H1 (cell line): ENCODE results near the gene ZMIZ1. TPM values are rescaled to one million over a fixed set of nuclear protein-coding genes. Genes with fewer than 3 reads are reported as not detected.

ENCODE experiments used
- polyA plus RNA-seq, 7 experiments: library from polyadenylated mRNA; depleted of rRNA in 3 of 7; stranded (reverse) in 5 of 7; unstranded in 2 of 7; fragments of >200 nt in 5 of 7; fragments of 200-250 nt in 2 of 7; gene quantifications; 1 replicate in 5 of 7; 2 replicates in 1 of 7; 4 replicates in 1 of 7; pipeline versions ENCODE4 v1.2.1 to v1.2.3, GENCODE V29; 2011 to 2013; ENCODE audit warnings: missing spikeins in 2 of 7, mixed read lengths in 2 of 7
- total RNA-seq: library from RNA; stranded (reverse); fragmentation: NEBNext Ultra II Directional; extraction: Animal tissue kit (Norgen Biotek cat#: 25700); gene quantifications from 2 replicates; pipeline ENCODE4 v1.2.1, GENCODE V29; 2021
- TF ChIP-seq, protein P1 (sequence below): fragments of 300-600 bp; sonication (generic); IDR thresholded peaks from 2 replicates; pipeline ENCODE4 v1.7.1; 2012; ENCODE audit warnings: low read length, moderate library complexity, mild to moderate bottlenecking, inconsistent platforms; ENCODE audit not compliant: insufficient replicate concordance

The ZMIZ1 gene
- total and polyA plus RNA-seq, 2 of the 8 experiments (the other 6 are each of a cell fraction or from before 2014, with no cell fraction given): 8.1 to 28.0 TPM

DNA sequence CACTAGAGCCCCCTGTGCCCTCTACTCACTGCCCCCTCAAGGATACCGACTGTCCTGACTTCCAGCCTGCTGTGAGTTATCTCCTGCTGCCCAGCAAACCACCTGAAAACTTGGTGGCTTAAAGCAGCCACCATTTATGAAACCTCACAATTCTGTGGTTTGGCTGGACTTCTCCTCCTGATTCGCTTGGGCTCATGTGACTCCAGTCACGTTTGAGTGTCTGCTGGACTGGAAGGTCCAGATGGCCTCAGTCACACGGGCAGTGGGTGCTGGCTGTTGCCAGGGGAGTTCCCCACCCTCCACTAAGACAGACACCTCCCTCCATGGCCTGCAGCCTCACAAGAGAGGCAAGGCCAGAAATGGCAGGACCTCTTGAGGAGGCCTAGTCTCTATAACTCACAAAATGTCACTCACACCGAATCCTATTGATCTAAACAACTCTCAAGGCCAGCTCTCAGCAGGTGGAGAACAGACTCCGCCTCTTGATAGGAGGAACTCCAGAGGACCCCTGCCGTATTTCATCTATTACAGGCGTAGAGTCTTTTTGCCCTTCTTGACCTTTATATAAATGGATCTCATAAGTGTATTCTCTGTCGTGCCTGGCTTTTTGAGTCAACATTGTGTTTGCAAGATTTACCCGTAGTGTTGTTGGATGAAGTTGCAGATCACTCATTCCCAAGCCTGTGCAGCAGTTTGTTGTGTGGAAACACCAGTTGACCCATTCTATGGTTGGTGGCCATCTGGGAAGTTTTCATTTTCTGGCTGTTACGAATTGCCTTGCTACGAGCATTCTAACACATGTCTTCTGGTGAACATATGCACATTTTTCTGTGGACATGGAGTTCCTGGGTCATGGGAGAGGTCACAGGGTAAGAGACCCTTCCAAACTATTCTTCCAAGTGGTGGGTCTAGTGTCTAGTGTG is 48.3 kb downstream of the ZMIZ1 start (continued):
- TF ChIP-seq, protein P1, sequence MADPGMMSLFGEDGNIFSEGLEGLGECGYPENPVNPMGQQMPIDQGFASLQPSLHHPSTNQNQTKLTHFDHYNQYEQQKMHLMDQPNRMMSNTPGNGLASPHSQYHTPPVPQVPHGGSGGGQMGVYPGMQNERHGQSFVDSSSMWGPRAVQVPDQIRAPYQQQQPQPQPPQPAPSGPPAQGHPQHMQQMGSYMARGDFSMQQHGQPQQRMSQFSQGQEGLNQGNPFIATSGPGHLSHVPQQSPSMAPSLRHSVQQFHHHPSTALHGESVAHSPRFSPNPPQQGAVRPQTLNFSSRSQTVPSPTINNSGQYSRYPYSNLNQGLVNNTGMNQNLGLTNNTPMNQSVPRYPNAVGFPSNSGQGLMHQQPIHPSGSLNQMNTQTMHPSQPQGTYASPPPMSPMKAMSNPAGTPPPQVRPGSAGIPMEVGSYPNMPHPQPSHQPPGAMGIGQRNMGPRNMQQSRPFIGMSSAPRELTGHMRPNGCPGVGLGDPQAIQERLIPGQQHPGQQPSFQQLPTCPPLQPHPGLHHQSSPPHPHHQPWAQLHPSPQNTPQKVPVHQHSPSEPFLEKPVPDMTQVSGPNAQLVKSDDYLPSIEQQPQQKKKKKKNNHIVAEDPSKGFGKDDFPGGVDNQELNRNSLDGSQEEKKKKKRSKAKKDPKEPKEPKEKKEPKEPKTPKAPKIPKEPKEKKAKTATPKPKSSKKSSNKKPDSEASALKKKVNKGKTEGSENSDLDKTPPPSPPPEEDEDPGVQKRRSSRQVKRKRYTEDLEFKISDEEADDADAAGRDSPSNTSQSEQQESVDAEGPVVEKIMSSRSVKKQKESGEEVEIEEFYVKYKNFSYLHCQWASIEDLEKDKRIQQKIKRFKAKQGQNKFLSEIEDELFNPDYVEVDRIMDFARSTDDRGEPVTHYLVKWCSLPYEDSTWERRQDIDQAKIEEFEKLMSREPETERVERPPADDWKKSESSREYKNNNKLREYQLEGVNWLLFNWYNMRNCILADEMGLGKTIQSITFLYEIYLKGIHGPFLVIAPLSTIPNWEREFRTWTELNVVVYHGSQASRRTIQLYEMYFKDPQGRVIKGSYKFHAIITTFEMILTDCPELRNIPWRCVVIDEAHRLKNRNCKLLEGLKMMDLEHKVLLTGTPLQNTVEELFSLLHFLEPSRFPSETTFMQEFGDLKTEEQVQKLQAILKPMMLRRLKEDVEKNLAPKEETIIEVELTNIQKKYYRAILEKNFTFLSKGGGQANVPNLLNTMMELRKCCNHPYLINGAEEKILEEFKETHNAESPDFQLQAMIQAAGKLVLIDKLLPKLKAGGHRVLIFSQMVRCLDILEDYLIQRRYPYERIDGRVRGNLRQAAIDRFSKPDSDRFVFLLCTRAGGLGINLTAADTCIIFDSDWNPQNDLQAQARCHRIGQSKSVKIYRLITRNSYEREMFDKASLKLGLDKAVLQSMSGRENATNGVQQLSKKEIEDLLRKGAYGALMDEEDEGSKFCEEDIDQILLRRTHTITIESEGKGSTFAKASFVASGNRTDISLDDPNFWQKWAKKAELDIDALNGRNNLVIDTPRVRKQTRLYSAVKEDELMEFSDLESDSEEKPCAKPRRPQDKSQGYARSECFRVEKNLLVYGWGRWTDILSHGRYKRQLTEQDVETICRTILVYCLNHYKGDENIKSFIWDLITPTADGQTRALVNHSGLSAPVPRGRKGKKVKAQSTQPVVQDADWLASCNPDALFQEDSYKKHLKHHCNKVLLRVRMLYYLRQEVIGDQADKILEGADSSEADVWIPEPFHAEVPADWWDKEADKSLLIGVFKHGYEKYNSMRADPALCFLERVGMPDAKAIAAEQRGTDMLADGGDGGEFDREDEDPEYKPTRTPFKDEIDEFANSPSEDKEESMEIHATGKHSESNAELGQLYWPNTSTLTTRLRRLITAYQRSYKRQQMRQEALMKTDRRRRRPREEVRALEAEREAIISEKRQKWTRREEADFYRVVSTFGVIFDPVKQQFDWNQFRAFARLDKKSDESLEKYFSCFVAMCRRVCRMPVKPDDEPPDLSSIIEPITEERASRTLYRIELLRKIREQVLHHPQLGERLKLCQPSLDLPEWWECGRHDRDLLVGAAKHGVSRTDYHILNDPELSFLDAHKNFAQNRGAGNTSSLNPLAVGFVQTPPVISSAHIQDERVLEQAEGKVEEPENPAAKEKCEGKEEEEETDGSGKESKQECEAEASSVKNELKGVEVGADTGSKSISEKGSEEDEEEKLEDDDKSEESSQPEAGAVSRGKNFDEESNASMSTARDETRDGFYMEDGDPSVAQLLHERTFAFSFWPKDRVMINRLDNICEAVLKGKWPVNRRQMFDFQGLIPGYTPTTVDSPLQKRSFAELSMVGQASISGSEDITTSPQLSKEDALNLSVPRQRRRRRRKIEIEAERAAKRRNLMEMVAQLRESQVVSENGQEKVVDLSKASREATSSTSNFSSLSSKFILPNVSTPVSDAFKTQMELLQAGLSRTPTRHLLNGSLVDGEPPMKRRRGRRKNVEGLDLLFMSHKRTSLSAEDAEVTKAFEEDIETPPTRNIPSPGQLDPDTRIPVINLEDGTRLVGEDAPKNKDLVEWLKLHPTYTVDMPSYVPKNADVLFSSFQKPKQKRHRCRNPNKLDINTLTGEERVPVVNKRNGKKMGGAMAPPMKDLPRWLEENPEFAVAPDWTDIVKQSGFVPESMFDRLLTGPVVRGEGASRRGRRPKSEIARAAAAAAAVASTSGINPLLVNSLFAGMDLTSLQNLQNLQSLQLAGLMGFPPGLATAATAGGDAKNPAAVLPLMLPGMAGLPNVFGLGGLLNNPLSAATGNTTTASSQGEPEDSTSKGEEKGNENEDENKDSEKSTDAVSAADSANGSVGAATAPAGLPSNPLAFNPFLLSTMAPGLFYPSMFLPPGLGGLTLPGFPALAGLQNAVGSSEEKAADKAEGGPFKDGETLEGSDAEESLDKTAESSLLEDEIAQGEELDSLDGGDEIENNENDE: peak; percentile 90
